NCI-H2227 treated with DMSO at 0.1 percent for 48 hours (cell line): ENCODE results near the gene ARL15.
"Not testable (repeated sequence)": the region's sequence is repeated elsewhere in the genome, so short reads cannot be mapped to it uniquely, and the experiment has no call there.

Source experiments
- DNase-seq: peaks from one replicate; lab custom pipeline; 2025; lab: John Stamatoyannopoulos, UW

The ARL15 gene

DNA sequence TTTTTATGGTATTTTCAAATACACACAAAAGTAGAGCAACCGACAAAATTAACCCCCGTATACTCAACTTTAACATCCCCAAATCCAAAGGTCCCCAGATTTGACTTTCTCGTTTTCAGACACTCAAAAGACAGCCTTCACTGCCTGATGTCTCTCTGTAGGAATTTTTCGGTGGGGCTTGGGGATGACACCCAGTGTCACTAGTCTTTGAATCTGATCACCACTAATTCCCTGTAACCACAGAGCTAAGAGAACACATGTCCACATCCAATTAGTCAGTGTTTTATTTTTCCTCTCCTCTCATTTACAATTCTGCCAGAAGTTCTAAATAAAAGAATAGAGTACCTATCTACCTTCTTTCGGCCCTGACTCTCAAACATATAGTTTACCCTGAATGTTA lies 324.6 kb downstream of the ARL15 start:
- DNase-seq: no peak

DNA sequence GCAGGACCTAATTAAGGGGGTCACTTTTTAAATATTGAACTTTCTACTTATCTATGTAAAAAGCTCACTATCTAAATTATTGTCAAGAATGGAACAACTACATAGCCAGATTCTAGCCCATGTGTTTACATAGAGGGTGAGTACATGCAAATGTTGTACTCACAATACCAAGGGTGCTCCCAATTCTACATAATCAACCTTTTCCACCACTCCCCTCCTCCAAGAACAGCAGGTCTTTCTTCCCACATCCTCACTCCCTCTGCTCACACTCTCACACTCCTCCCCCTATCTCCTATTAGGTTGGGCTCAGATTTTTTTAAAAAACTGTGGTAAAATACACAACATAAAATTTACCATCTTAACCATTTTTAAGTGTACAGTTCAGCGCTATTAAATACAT lies 325.4 kb downstream of the ARL15 start:
- DNase-seq: no peak

DNA sequence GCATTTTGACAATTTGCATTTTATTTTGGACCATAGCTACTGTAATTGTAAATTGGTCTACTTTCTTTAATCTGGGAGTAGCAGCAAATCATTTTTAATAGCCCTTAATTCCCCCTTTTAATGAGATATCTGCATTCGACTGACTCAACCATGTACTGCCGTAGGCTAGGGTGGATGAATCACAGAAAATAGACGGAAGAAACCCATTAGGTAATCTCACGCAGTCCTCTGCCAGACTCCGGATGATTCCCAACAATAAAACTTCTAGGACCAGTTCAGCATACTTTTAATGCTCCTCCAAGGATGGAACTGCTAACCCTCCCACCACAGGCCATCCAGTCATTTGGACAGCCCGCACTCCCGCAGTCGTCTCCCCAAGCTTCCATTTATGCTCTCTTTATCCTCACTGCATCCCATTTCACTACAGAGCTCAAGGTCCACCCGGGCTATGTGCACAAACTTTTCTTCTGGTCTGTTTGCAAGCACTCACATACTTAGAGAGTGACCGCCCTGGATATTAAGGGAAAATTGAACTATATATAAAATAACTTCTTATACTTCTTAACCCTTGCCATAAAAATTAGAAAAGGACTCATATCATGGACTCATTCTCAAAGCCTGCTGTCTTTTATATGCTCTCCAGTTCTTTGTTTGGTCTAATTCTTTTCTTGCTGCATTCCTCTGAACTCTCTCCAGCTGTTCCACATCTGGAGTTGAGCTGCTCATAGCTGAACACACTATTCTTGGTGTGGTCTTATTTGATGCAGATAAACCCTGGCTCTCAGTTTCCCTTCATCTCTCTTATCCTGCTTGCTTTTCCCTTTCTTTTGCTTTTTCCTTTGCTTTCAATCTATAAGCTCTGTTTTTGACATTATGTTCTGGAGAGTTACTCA lies 326.6 kb downstream of the ARL15 start:
- no peak for DNase-seq

DNA sequence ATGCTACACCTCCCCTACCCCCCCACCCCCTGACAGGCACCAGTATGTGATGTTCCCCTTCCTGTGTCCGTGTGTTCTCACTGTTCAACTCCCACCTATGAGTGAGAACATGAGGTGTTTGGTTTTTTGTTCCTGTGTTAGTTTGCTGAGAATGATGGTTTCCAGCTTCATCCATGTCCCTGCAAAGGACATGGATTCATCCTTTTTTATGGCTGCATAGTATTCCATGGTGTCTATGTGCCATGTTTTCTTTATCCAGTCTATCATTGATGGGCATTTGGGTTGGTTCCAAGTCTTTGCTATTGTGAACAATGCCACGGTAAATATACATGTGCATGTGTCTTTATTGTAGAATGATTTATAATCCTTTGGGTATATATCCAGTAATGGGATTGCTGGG lies 328.1 kb downstream of the ARL15 start:
- DNase-seq: not testable (repeated sequence)

DNA sequence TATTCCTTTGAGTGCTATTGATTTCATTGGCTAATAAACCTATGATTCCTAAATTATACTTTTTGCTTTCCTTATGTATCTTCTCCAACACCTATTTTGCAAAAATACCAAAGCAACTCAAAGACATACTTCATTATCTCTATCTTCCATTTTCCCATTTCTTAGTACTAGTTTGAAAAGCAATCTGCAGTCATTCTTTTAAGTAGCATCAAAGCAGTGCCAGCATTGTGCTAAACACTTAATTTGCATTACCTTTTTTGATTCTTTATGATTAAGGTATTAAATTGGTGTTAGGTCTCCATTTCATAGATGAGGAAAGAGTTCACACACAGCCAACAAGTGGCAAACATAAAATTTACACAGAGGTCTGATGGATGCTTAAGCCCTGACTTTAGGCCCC lies 330.3 kb downstream of the ARL15 start:
- no peak for DNase-seq

DNA sequence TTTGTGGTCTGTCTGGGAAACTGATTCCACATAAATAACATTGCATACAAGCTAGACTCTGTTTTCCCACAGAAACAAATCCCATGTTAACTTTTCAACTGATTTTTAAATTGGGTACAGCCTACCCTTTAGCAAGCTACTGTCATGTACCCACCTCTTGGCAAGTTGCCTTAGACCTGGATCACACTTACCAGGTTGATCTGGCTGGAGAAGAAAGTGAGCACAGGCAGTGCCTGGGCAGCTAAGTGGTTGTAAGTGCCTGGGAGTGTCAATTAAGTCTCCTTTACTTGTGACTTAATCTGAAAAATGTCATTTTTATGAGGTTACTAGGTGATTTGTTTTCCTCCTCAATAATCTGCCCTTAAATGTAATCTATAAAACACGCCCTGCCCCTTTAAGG lies 336.4 kb downstream of the ARL15 start:
- DNase-seq: no peak

DNA sequence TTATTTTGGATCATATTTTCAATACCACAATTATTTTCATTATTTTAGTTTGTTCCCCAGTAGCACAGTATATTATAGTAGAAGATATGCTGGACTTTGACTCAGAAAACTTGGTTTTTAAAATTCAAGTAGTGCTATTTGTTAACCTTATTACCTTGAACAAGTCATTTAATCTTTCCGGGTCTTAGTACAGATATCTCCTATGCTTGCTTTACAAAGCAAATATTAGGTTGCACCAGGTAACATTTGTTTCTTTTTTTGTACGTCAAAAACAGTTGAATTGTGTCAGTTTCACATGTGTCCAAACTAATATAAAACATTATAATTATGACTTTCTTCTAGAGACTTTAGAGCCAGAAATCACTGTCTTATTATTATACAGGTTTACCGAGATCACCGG lies 338.1 kb downstream of the ARL15 start:
- DNase-seq: no peak

DNA sequence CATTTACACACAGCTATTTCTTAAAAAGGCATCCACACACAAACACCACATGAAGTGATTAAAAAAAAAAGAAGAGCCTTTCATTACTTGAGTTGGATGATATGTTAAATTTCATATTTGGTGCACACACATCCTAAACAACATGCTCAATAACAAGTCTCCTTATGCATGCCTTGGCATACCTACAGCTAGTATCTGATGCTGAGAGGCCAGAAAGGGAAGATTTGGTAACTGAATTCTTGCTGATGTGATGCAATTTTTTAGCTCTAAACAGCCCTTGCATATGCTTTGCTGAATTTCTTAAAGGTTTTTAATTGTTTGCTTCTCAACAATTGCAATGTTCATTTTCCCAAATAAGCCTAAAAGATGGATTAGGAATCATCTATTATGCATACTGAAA lies 338.8 kb downstream of the ARL15 start:
- no peak for DNase-seq

DNA sequence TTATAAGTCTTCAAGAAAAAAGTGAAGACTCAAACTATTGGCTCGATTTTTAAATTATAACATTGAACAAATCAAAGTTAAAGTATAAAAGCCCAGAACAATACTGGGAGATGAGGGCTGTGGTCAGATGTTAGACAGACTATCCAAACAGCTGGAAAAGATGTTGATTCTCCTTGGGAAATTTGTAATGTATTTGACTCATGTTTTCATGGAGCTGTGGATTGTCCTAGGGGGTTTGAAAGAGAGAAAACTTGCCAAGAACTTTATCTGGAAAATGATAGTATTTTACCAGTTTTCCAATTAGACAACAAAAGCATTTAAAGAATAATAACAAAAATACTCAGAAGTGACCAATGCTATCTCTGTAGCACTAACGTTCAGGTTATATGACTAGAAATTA lies 339.2 kb downstream of the ARL15 start:
- no peak for DNase-seq

DNA sequence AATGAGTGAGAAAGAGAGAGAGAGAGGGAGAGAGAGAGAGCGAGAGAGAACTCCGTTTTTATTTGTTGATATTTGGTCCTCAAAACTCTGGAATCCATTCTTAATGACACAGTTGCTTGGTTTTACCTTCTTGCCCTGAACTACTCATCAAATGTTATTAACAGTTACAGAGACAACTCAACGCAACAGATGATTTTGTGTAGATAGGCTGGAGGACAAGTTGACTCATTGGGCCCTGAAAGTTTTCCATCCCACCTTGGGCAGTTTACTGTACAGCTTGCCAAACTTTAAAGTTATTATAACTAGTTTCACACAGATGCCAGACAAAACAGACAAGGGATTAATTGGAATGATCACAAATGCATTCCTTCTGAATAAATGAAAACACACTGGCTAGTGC lies 339.9 kb downstream of the ARL15 start:
- no peak for DNase-seq

DNA sequence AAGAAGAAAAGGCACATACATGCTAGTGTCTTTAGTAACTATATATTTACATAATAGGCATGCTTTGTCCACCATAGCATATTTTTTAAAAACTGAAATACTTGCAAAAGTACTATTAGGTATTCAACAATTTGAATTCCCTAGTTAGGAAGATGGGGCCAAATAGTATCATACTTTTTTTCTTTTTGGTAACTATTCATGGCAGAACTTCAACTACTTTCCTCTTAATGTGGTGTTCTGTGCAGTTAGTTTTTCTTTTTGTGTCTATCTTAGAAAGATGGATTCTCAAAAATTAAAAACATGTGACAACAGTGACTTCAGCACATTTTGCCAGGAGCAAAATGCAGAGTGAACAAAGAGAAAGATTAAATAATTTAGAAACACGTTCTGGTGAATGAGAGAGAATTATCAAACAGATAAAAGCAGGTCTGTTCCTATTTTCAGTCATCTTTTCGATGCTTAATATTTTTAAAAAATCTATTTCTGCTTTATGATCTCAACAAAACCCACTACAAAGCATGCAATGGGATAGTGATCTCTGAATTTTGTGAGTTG lies 341.1 kb downstream of the ARL15 start:
- no peak for DNase-seq

DNA sequence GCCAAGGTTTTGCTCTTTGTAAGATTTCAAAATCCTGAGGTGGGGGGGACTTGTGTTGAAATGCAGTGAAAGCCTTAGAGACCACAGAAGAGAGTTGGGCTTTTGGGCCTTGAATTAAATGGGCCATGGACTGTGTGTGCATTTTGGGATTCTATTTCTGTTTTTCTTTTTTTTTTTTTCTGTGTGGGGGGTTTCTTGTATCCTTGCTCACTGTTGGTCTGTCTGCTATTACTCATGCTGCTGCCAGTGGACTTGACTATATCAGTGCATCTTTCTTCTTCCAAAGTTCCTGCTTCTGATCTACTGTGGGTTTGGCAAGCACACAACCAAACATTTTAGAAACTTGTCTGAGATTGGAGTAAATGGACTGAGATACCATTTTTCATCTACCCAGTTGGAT lies 344.9 kb downstream of the ARL15 start:
- DNase-seq: no peak

DNA sequence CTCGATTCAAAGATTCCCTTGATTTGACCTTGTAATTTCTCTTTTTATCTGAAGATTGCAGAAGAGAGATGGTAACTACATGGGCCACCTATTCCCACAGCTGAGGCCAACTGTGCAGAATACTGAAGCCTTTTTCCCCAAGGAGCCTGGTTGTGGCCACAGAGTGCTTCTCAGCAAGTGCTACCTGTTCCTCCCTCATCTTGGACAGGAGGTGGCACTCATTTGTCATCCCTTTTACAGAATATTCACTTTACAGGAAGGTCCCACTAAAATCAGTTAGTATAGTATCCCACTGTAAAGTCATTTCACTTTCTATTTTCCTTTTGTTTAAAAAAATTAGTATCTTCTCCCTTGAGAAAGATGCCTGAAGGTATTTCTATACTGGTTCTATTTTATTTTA lies 346.4 kb downstream of the ARL15 start:
- DNase-seq: no peak

DNA sequence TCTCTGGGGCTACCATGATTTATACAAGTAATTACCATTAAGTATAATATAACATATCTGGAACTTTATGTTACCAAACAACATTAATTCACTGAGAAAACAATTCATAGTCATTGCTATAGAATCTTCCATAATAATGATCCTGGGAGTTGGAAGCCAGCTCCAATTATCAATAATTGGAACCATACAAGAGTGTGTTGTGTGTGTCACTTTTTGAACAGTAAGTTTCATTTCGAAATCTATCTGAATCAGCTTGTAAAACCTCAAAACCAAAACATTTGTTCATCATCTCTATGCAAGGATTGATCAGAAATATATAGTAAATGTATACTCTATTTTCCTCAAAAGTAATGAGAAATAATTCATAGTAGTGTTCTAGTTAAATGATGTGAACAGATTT lies 348.1 kb downstream of the ARL15 start:
- no peak for DNase-seq

DNA sequence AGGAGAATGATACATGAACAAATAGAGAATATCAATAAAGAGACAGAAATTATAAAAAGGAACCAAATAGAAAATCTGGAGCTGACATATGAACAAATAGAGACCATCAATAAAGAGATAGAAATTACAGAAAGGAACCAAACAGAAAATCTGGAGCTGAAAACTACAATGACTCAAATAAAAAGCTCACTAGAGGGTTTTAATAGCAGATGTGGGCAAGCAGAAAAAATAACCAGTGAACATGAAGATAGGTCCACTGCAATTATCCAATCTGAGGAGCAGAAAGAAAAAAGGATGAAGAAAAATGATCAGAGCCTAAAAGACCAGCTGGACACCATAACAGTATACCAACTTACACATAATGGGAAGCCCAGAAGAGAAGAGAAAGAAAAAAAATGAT lies 353.7 kb downstream of the ARL15 start:
- no peak for DNase-seq

DNA sequence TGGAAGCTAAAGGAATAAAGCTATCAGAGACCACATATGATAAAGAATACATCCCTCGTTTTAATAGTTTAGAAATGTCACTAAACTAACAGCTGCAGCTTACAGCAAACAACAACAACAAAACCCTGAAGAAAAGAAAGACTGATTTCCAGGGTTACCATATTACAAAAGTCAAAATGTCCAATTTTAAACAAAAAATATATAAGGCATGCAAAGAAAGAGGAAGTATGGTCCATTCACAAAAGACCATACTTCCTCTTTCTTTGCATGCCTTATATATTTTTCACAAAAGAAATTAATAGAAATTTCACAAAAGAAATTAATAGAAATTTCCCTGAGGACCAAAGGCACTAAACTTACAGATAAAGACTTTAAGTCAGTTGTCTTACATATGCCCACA lies 354.2 kb downstream of the ARL15 start:
- no peak for DNase-seq

DNA sequence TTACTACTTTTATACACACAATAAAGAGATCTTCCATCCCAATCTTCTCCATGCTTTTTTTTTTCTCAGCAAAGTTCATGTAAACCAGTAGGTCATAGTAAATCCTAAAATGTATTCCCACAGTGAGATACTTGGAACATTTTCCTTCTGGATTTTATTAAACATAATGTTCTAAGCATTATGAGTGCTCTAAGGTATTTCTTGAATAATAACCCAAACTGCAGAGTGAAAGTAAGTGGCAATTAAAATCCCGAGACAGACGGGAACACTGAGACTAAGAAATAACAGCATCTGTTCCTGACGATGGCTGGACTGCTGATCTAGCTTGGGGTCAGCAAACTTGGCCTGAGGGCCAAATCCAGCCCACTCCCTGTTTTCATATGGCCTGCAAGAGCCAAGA lies 359.8 kb downstream of the ARL15 start:
- DNase-seq: no peak

DNA sequence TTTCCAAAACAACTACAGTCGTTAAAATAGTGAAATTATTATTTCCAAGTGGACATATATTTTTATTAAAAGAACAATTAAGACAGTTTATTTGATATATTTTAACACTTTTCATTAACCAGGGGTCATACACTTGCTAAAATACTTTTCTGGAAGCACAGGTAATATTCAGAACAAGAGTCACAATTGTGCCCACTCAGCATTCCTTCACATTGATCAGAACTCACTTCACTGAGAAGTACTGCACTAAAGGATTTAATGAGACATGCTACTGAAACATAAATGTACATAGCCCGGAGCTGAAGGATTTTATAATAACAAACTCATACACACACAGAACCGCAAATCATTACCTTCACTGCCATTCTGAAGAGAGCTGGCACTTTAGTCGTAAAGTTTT lies 361.8 kb downstream of the ARL15 start:
- DNase-seq: no peak

DNA sequence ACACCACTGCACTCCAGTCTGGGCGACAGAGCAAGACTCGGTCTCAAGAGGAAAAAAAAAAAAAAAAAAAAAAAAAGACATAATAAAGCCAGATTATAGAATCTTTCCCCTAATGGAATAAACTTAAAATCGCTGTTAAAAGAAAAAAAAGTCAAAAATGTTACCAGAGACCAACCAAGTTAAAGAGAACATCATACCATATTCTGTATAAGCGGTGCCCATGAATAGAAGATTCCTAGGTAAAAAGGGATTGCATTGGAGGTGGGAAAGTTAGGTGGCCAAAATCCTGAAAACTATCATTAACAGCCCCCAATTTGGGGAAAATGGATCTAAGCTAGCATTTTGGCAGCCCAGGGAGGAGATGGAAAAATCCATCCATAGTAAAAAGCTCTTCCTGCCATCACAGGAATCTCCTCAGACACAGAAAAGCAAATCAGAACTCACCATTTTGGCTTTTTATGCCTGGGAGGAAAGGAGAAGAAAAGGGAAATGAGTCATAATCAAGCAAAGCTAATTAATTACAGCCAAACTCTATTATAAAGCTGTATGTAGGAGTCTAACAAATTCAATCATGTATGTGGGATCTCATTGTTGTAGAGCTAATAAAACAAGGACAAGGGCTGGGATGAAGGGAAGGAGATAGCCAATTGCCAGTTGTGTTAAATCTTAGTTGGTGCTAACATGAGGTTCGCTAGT lies 363.8 kb downstream of the ARL15 start:
- DNase-seq: no peak

DNA sequence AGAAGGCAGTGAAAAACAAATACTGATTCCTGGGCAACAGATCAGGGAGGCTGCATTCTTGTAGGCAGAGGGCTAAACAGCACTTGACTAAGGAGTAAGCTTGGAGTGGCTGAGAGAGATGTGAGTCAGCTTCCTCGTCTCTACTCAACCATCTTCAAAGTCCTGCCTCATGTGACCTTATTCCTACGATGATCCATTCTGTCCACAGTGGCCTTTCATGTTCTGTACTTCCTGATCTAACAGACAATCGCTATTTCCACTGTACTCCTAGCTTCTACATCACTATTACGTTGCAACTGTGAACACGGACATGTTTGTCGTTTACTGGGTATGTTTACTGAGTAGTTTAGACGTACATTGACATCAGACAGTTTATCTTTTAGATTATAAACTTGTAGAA lies 365.4 kb downstream of the ARL15 start:
- DNase-seq: no peak

DNA sequence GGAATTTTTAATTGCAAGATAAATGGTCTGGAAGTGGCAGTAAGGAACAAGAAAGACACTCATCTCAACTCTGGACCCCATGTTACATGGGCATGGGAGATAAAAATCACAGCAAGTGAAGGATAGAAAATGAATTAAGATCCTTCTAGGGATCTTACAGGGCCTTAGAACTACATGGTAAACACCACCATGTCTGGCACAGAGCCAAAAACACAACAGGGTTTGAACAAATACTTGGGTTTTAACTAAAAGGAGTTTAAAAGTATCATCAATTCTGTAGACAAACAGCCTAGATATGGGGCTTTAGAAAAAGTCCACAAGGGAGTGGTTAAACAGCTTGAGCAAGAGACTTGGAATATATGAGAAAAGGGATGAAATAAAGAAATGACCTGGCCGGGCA lies 366.4 kb downstream of the ARL15 start:
- no peak for DNase-seq

DNA sequence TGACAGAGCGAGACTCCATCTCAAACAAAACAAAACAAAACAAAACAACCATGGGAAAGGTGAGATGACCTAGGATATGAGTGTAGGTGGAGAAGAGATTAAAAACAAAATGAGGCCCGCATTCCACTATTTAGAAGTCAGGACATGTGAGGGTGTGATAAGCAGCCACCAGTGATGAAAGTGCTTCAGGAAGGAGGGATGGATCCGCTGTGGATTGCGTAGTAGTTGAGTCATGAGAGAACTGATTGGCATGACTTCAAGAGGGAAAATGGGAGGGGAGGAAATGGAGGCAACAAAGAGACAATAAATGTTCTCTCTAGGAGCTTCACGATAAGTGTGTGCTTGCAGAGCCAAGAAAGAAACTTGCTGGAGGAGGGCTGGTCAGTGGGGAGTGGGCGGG lies 367.6 kb downstream of the ARL15 start:
- DNase-seq: no peak

DNA sequence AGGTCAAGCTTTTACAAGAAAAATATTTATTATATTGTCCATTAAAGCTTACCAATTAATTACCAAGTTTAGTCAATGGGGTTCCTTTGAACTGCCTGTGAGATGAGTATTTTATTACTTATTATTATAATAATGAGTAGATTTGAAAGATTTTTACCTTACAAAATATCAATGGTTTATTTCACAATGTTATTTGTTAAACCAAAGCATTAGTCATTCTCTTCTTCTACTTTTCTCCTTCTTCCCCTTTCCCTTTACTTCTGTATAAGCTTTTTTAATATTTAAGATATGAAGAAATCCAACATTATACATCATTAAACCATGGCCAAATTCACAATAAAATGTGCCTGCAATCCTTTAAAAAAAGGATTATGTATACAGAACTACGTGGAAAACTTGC lies 369.5 kb downstream of the ARL15 start:
- DNase-seq: no peak
